HepG2 (cell line): ENCODE measurements around the gene TSC22D2. TPM values are rescaled to one million over a fixed set of nuclear protein-coding genes. Genes with fewer than 3 reads are reported as not detected.
A peak's percentile ranks its signal among the peaks of the same experiment; 100 is the strongest.

ENCODE experiments used
- BHLHE40 ChIP-seq: IDR thresholded peaks from 2 replicates; pipeline ENCODE4 v1.6.1; 2011; ENCODE audit warnings: low read length, improper control_type of control experiment
- CAMTA2 ChIP-seq: sonication (generic); formaldehyde crosslinking; IDR thresholded peaks from 2 replicates; pipeline ENCODE4 v1.4.0; 2020; ENCODE audit warnings: mild to moderate bottlenecking, missing genetic modification reagents, borderline replicate concordance
- ELF3 ChIP-seq: IDR thresholded peaks from 2 replicates; pipeline ENCODE4 v1.6.1; 2016; ENCODE audit warnings: missing genetic modification reagents, missing compliant biosample characterization
- ELF4 ChIP-seq: sonication (generic); formaldehyde crosslinking; IDR thresholded peaks from 2 replicates; pipeline ENCODE4 v1.5.0; 2020; ENCODE audit warnings: missing genetic modification reagents, mild to moderate bottlenecking, moderate library complexity, borderline replicate concordance
- HES4 ChIP-seq: sonication (generic); formaldehyde crosslinking; IDR thresholded peaks from 2 replicates; pipeline ENCODE4 v1.9.0; 2021; ENCODE audit warnings: mild to moderate bottlenecking, missing genetic modification reagents, borderline replicate concordance
- IKZF1 ChIP-seq: fragments of 450-650 bp; IDR thresholded peaks from 2 replicates; pipeline ENCODE4 v1.7.1; 2016
- JUN ChIP-seq: sonication (generic); formaldehyde crosslinking; IDR thresholded peaks from 2 replicates; pipeline ENCODE4 v1.4.0; 2020; ENCODE audit warnings: mild to moderate bottlenecking, missing genetic modification reagents
- KDM5A ChIP-seq: fragments of 200-600 bp; sonication (generic); IDR thresholded peaks from 2 replicates; pipeline ENCODE4 v1.7.0; 2018; ENCODE audit warnings: antibody characterized with exemption, mild to moderate bottlenecking, low read length, borderline replicate concordance
- KLF11 ChIP-seq: IDR thresholded peaks from 2 replicates; pipeline ENCODE4 v1.6.1; 2016; ENCODE audit warnings: missing compliant biosample characterization
- PHF8 ChIP-seq: sonication (generic); formaldehyde crosslinking; IDR thresholded peaks from 2 replicates; pipeline ENCODE4 v1.5.0; 2020; ENCODE audit warnings: missing genetic modification reagents
- POGZ ChIP-seq: sonication (generic); formaldehyde crosslinking; IDR thresholded peaks from 2 replicates; pipeline ENCODE4 v1.4.0; 2020; ENCODE audit warnings: mild to moderate bottlenecking, missing genetic modification reagents
- RAD21 ChIP-seq: fragments of 450-650 bp; formaldehyde crosslinking; IDR thresholded peaks from 2 replicates; pipeline ENCODE4 v1.5.0; 2020; ENCODE audit warnings: mild to moderate bottlenecking
- SP1 ChIP-seq, 2 experiments: fragments of 450-650 bp in 1 of 2; sonication (generic) in 1 of 2; formaldehyde crosslinking in 1 of 2; IDR thresholded peaks; 2 replicates each; pipeline versions ENCODE4 v1.4.0 to v1.6.1; 2016 to 2020; ENCODE audit warnings: missing genetic modification reagents in 1 of 2
- SPEN ChIP-seq: sonication (generic); formaldehyde crosslinking; IDR thresholded peaks from 2 replicates; pipeline ENCODE4 v1.5.1; 2020; ENCODE audit warnings: low read depth, mild to moderate bottlenecking, missing genetic modification reagents
- SRY ChIP-seq: sonication (generic); formaldehyde crosslinking; IDR thresholded peaks from 2 replicates; pipeline ENCODE4 v1.8.0; 2022; ENCODE audit warnings: mild to moderate bottlenecking, missing genetic modification reagents
- TBX2 ChIP-seq: sonication (generic); formaldehyde crosslinking; IDR thresholded peaks from 2 replicates; pipeline ENCODE4 v1.5.0; 2020; ENCODE audit warnings: missing genetic modification reagents, mild to moderate bottlenecking, borderline replicate concordance
- ZBTB8A ChIP-seq: sonication (generic); formaldehyde crosslinking; IDR thresholded peaks from 2 replicates; pipeline ENCODE4 v1.4.0; 2020; ENCODE audit warnings: mild to moderate bottlenecking, low read depth, missing genetic modification reagents, borderline replicate concordance
- ZMYM4 ChIP-seq: sonication (generic); formaldehyde crosslinking; IDR thresholded peaks from 2 replicates; pipeline ENCODE4 v1.8.1; 2023; ENCODE audit warnings: mild to moderate bottlenecking, missing genetic modification reagents
- ZNF230 ChIP-seq: sonication (generic); formaldehyde crosslinking; IDR thresholded peaks from 2 replicates; pipeline ENCODE4 v1.4.0; 2020; ENCODE audit warnings: mild to moderate bottlenecking, missing genetic modification reagents
- ZNF446 ChIP-seq: sonication (generic); formaldehyde crosslinking; IDR thresholded peaks from 2 replicates; pipeline ENCODE4 v1.5.0; 2020; ENCODE audit warnings: mild to moderate bottlenecking, missing genetic modification reagents
- ZNF577 ChIP-seq: sonication (generic); formaldehyde crosslinking; IDR thresholded peaks from 2 replicates; pipeline ENCODE4 v1.4.0; 2020; ENCODE audit warnings: mild to moderate bottlenecking, low read depth, missing genetic modification reagents, borderline replicate concordance
- ZNF709 ChIP-seq: sonication (generic); formaldehyde crosslinking; IDR thresholded peaks from 2 replicates; pipeline ENCODE4 v1.5.0; 2020; ENCODE audit warnings: mild to moderate bottlenecking, missing genetic modification reagents
- ZSCAN9 ChIP-seq: IDR thresholded peaks from 2 replicates; pipeline ENCODE4 v1.6.1; 2016; ENCODE audit warnings: borderline replicate concordance
- ZZZ3 ChIP-seq: sonication (generic); formaldehyde crosslinking; IDR thresholded peaks from 2 replicates; pipeline ENCODE4 v1.4.0; 2020; ENCODE audit warnings: missing genetic modification reagents, mild to moderate bottlenecking, borderline replicate concordance
- polyA plus RNA-seq, 8 experiments: library from polyadenylated mRNA; depleted of rRNA in 3 of 8; stranded (reverse) in 7 of 8; unstranded in 1 of 8; fragments of >200 nt; fragmentation: Illumina TruSeq in 4 of 8; extraction: Trizol in 4 of 8; gene quantifications; 2 replicates each; pipeline versions ENCODE4 v1.2.1 to v1.2.3, GENCODE V29; 2011 to 2016; ENCODE audit warnings: low read depth in 4 of 8, missing spikeins in 1 of 8, mixed read lengths in 1 of 8; ENCODE audit not compliant: insufficient read depth in 1 of 8
- total RNA-seq, 5 experiments: library from RNA; depleted of rRNA; stranded (reverse); fragments of >200 nt; fragmentation: Illumina TruSeq; extraction: Trizol; gene quantifications; 2 replicates each; pipeline ENCODE4 v1.2.3, GENCODE V29; 2016; ENCODE audit warnings: low read depth in 1 of 5
- TF ChIP-seq, protein P1 (sequence below), 2 experiments: IDR thresholded peaks; 2 replicates each; pipeline ENCODE4 v1.6.1; 2011 to 2012; ENCODE audit warnings: low read length in 2 of 2, borderline replicate concordance in 1 of 2, low read depth in 1 of 2, mild to moderate bottlenecking in 1 of 2, moderate library complexity in 1 of 2
- TF ChIP-seq, protein P2 (sequence below): sonication (generic); formaldehyde crosslinking; IDR thresholded peaks from 2 replicates; pipeline ENCODE4 v1.4.0; 2020; ENCODE audit warnings: missing genetic modification reagents

TSC22D2 gene
- total and polyA plus RNA-seq, 2 of the 13 experiments (the other 11 are each of a cell fraction or from before 2014, with no cell fraction given), result 4.6 to 8.2 TPM

DNA sequence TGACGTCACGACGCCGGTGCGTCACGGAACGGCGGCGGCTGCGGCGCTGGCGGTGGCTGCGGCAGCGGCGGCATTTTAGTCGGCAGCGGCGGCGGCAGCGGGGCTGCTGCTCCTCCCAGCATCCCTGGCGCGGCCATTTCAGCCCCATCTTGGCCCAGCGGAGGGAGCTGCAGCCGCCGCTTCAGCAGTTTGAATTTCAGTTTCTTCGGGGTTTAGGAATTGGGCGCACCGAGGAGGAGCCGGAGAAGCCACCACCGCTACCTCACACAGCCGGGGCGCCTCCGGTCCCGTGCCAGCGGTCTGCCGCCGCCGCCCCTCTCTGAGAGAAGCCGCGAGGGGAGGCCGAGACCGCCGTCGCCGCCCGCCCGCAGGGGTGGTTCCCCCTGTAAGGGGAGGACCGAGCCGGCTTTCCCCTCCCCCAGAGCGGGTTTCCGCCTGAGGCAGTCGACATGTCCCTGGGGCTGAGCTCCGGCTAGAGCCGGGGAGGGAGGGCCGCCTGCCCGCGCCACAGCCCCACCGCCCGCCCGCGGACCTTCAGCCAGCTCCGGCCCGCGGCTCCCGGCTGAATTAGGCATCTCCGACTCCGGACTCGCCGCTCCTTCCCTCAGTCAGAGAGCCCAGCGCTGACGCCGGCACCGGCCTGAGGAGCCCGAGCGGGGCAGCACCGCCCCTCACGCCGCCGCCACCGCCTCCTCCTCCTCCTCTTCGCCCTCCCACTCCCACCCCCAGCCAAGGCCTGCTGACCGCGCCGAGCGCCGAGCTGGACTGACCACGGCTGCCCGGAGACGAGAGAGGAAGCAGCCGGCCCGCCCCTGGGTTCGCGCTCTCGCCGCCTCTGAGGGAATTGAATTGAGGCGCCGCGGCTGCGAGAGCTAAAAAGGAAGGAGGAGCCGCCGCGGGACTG lies at the start of gene TSC22D2 (continued):
- TF ChIP-seq KLF11 (no peak), HES4 (CRISPR knock-in tag) (no peak), ZBTB8A (CRISPR knock-in tag) (no peak), ZNF577 (CRISPR knock-in tag) (0 out of 2 replicates have a peak, but pooled peaks have one; percentile 24), KDM5A (0 out of 2 replicates have a peak, but pooled peaks have one; percentile 14), ZNF446 (CRISPR knock-in tag) (peak; percentile 63; the same call in 1 of the 2 replicates), ELF3 (CRISPR knock-in tag) (peak; percentile 56; the same call in 1 of the 2 replicates), ZNF709 (CRISPR knock-in tag) (peak; percentile 78; the same call in 1 of the 2 replicates), CAMTA2 (CRISPR knock-in tag) (0 out of 2 replicates have a peak, but pooled peaks have one; percentile 82), ZSCAN9 (CRISPR knock-in tag) (no peak; the same call in 1 of the 2 replicates), ZZZ3 (CRISPR knock-in tag) (peak; percentile 8; the same call in 1 of the 2 replicates), ZNF230 (peak; percentile 29; the same call in 1 of the 2 replicates), JUN (CRISPR knock-in tag) (0 out of 2 replicates have a peak, but pooled peaks have one; percentile 14), BHLHE40 (peak; percentile 15; the same call in 1 of the 2 replicates), TBX2 (CRISPR knock-in tag) (peak; percentile 57), ZMYM4 (CRISPR knock-in tag) (peak; percentile 62), ELF4 (CRISPR knock-in tag) (no peak), SRY (CRISPR knock-in tag) (peak; percentile 87; the same call in 1 of the 2 replicates), PHF8 (CRISPR knock-in tag) (peak; percentile 90), SPEN (CRISPR knock-in tag) (peak; percentile 44; the same call in 1 of the 2 replicates), POGZ (CRISPR knock-in tag) (peak; percentile 64), IKZF1 (no peak), RAD21 (peak; percentile 54; the same call in 1 of the 2 replicates), SP1 (IDR thresholded peaks at IDR 0.05) (no peak), SP1 (CRISPR knock-in tag; IDR thresholded peaks at IDR 0.05) (peak; percentile 80)
- TF ChIP-seq, protein P1, sequence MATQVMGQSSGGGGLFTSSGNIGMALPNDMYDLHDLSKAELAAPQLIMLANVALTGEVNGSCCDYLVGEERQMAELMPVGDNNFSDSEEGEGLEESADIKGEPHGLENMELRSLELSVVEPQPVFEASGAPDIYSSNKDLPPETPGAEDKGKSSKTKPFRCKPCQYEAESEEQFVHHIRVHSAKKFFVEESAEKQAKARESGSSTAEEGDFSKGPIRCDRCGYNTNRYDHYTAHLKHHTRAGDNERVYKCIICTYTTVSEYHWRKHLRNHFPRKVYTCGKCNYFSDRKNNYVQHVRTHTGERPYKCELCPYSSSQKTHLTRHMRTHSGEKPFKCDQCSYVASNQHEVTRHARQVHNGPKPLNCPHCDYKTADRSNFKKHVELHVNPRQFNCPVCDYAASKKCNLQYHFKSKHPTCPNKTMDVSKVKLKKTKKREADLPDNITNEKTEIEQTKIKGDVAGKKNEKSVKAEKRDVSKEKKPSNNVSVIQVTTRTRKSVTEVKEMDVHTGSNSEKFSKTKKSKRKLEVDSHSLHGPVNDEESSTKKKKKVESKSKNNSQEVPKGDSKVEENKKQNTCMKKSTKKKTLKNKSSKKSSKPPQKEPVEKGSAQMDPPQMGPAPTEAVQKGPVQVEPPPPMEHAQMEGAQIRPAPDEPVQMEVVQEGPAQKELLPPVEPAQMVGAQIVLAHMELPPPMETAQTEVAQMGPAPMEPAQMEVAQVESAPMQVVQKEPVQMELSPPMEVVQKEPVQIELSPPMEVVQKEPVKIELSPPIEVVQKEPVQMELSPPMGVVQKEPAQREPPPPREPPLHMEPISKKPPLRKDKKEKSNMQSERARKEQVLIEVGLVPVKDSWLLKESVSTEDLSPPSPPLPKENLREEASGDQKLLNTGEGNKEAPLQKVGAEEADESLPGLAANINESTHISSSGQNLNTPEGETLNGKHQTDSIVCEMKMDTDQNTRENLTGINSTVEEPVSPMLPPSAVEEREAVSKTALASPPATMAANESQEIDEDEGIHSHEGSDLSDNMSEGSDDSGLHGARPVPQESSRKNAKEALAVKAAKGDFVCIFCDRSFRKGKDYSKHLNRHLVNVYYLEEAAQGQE (IDR thresholded peaks at IDR 0.05; ENCODE audit: borderline replicate concordance in 1 of 2, low read depth in 1 of 2, low read length in 2 of 2), result peak in 1 of 2 experiments; percentile 48; a peak in 1 of 4 replicates
- TF ChIP-seq, protein P2, sequence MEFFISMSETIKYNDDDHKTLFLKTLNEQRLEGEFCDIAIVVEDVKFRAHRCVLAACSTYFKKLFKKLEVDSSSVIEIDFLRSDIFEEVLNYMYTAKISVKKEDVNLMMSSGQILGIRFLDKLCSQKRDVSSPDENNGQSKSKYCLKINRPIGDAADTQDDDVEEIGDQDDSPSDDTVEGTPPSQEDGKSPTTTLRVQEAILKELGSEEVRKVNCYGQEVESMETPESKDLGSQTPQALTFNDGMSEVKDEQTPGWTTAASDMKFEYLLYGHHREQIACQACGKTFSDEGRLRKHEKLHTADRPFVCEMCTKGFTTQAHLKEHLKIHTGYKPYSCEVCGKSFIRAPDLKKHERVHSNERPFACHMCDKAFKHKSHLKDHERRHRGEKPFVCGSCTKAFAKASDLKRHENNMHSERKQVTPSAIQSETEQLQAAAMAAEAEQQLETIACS (CRISPR knock-in tag), result no peak; the same call in 1 of the 2 replicates
